Measurements from ENCODE around the gene MYRF. TPM values are rescaled to one million over a fixed set of nuclear protein-coding genes. Genes with fewer than 3 reads are reported as not detected.

Gene MYRF
- total RNA-seq, 2 experiments from 2014 or later: 0.19 to 1.1 TPM

DNA sequence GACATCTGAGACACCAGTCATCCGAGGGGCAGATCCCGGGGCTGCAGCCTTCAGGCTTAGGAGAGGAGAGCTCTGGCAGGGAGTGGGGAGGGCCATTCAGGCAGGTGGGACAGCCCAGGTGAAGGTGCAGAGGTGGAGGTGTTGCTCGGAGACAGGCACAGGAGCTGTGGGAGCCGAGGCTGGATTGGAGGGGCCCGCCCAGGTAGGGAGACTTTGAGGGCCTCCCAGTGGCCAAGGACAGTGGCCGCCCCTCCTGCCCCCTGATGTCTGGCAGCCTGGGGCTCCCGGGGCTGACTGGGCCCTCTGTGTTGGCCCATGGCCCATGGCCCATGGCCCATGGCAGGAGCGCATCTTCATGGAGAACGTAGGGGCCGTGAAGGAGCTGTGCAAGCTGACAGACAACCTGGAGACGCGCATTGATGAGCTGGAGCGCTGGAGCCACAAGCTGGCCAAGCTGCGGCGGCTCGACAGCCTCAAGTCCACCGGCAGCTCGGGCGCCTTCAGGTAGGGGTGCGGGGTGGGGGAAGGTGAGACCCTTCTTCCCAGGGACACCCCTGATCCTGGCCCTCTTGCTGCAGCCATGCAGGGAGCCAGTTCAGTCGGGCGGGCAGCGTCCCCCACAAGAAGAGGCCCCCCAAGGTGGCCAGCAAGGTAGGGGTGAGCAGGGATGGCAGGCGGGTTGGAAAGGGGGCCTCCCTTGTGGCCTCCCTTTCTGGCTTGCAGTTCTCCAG, 26.6 kb downstream of the MYRF start:
- no TSS peak for BruUV-seq (replicated peaks)
- Histone ChIP-seq H4K20me1 (ENCODE audit: insufficient read depth, low read length) (no peaks in the 10 kb centered on the region), H3K4me2 (ENCODE audit: low read length) (no peak overlapping the region), H3K4me3 (ENCODE audit: low read depth, low read length, poor library complexity, severe bottlenecking) (no peak overlapping the region), H3K27ac (ENCODE audit: low read depth, low read length, poor library complexity, severe bottlenecking) (no peak overlapping the region), H3K9me3 (ENCODE audit: low read length) (no peaks in the 10 kb centered on the region), H2AFZ (ENCODE audit: low read length) (no peak overlapping the region), H3K36me3 (ENCODE audit: insufficient read depth, low read length) (no peaks in the 10 kb centered on the region), H3K9me2 (ENCODE audit: insufficient read depth, low read length) (no peaks in the 10 kb centered on the region), H3K79me2 (ENCODE audit: insufficient read depth, low read depth, low read length) (no peaks in the 10 kb centered on the region), H3K4me1 (ENCODE audit: insufficient read depth, low read length, poor library complexity, severe bottlenecking) (no peaks in the 10 kb centered on the region)
- ChIA-PET POLR2A (no interaction called here), CTCF (ENCODE audit: unreplicated experiment) (no interaction called here)
- intact Hi-C loops (cut with micrococcal nuclease; ENCODE audit: unreplicated experiment): no loop called here
- TF ChIP-seq EZH2phosphoT487 (IDR thresholded peaks at IDR 0.05; ENCODE audit: borderline replicate concordance, low read depth, low read length): no peak
- TF ChIP-seq, protein P1, sequence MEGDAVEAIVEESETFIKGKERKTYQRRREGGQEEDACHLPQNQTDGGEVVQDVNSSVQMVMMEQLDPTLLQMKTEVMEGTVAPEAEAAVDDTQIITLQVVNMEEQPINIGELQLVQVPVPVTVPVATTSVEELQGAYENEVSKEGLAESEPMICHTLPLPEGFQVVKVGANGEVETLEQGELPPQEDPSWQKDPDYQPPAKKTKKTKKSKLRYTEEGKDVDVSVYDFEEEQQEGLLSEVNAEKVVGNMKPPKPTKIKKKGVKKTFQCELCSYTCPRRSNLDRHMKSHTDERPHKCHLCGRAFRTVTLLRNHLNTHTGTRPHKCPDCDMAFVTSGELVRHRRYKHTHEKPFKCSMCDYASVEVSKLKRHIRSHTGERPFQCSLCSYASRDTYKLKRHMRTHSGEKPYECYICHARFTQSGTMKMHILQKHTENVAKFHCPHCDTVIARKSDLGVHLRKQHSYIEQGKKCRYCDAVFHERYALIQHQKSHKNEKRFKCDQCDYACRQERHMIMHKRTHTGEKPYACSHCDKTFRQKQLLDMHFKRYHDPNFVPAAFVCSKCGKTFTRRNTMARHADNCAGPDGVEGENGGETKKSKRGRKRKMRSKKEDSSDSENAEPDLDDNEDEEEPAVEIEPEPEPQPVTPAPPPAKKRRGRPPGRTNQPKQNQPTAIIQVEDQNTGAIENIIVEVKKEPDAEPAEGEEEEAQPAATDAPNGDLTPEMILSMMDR (conservative IDR thresholded peaks at IDR 0.05; ENCODE audit: low read length): no peak
- DNase-seq (ENCODE audit: low spot score): no peak

DNA sequence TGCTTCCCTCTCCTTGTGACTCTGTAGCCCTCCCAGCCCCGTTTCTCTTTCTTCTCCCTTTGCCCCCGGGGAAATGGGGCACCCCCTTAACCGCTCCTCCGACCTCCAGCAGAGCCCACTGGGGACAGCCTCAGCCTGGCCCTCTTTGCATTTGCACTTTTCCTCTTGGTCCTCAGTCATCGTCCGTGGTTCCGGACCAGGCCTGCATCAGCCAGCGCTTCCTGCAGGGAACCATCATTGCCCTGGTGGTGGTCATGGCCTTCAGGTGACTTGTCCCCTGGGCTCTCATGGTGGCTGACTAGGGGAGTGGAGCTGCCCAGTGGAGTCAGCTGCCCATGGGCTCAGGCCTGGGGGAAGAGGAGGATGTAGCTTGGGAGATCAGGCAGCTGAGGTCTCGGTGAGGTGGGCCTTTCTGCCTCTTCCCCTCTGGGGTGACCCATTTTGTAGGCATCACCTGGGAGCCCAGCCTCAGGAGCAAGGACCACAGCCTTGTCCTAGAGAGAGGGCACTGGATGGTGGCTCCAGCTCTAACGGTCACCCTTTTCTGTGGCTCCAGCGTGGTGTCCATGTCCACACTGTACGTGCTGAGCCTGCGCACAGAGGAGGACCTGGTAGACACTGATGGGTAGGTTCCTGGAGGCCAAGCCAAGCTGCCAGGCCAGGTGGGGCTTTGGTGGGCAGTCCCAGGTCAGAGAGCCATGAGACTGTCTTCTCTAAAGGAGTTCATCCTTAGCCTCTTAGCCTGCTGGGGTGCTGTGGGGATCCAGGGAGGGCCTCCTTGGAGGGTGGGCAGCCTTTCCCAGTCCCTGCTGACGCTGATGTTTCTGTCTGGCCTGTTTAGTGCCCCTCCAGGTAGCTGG, 27.5 kb downstream of the MYRF start:
- H3K4me1 ChIP-seq (ENCODE audit: insufficient read depth, low read length, poor library complexity, severe bottlenecking): no peaks in the 10 kb centered on the region
- no peak overlapping the region for H3K27ac ChIP-seq (ENCODE audit: low read depth, low read length, poor library complexity, severe bottlenecking)
- no peaks in the 10 kb centered on the region for H3K9me3 ChIP-seq (ENCODE audit: low read length)
- BruUV-seq (replicated peaks): no TSS peak
- H2AFZ ChIP-seq (ENCODE audit: low read length): no peak overlapping the region
- ChIA-PET CTCF (ENCODE audit: unreplicated experiment) (no interaction called here), POLR2A (no interaction called here)
- DNase-seq (ENCODE audit: low spot score): no peak
- H4K20me1 ChIP-seq (ENCODE audit: insufficient read depth, low read length): no peaks in the 10 kb centered on the region
- no peaks in the 10 kb centered on the region for H3K79me2 ChIP-seq (ENCODE audit: insufficient read depth, low read depth, low read length)
- TF ChIP-seq, protein P1 (conservative IDR thresholded peaks at IDR 0.05; ENCODE audit: low read length): no peak
- no peak for TF ChIP-seq EZH2phosphoT487 (IDR thresholded peaks at IDR 0.05; ENCODE audit: borderline replicate concordance, low read depth, low read length)
- no peak overlapping the region for H3K4me3 ChIP-seq (ENCODE audit: low read depth, low read length, poor library complexity, severe bottlenecking)
- intact Hi-C loops (cut with micrococcal nuclease; ENCODE audit: unreplicated experiment): no loop called here
- no peak overlapping the region for H3K4me2 ChIP-seq (ENCODE audit: low read length)
- H3K36me3 ChIP-seq (ENCODE audit: insufficient read depth, low read length): no peaks in the 10 kb centered on the region
- H3K9me2 ChIP-seq (ENCODE audit: insufficient read depth, low read length): no peaks in the 10 kb centered on the region

Data from OCI-LY7 (cell line).